ENCODE data around the gene POLR1G.

DNA sequence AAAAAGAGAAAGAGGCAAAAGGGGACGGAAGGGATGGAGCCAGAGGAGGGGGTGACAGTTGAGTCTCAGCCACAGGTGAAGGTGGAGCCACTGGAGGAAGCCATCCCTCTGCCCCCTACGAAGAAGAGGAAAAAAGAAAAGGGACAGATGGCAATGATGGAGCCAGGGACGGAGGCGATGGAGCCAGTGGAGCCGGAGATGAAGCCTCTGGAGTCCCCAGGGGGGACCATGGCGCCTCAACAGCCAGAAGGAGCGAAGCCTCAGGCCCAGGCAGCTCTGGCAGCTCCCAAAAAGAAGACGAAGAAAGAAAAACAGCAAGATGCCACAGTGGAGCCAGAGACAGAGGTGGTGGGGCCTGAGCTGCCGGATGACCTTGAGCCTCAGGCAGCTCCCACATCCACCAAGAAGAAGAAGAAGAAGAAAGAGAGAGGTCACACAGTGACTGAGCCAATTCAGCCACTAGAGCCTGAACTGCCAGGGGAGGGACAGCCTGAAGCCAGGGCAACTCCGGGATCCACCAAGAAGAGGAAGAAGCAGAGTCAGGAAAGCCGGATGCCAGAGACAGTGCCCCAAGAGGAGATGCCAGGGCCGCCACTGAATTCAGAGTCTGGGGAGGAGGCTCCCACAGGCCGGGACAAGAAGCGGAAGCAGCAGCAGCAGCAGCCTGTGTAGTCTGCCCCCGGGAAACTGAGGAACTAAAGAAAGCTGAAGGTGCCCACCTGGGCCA is 2.5 kb downstream of the POLR1G start:
- TF ChIP-seq, protein P1, sequence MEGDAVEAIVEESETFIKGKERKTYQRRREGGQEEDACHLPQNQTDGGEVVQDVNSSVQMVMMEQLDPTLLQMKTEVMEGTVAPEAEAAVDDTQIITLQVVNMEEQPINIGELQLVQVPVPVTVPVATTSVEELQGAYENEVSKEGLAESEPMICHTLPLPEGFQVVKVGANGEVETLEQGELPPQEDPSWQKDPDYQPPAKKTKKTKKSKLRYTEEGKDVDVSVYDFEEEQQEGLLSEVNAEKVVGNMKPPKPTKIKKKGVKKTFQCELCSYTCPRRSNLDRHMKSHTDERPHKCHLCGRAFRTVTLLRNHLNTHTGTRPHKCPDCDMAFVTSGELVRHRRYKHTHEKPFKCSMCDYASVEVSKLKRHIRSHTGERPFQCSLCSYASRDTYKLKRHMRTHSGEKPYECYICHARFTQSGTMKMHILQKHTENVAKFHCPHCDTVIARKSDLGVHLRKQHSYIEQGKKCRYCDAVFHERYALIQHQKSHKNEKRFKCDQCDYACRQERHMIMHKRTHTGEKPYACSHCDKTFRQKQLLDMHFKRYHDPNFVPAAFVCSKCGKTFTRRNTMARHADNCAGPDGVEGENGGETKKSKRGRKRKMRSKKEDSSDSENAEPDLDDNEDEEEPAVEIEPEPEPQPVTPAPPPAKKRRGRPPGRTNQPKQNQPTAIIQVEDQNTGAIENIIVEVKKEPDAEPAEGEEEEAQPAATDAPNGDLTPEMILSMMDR (IDR thresholded peaks at IDR 0.05): no peak
- no peak for TF ChIP-seq POLR2A (IDR thresholded peaks at IDR 0.05)

All from gastroesophageal sphincter (tissue), 3 donors.